Esophagus muscularis mucosa (tissue), 4 donors: ENCODE measurements around the gene OGFR. TPM values are rescaled to one million over a fixed set of nuclear protein-coding genes. Genes with fewer than 3 reads are reported as not detected.

Experiments
- DNase-seq: peaks from one replicate; pipeline ENCODE4 v3.0.0-alpha.2; 2017; ENCODE audit errors: extremely low spot score
- H3K27ac ChIP-seq, 4 donors: fragments of 200-600 bp; sonication (generic); replicated peaks in 1 of 4; 1 replicate in 3 of 4; 2 replicates in 1 of 4; pipeline ENCODE4 v1.5.1; 2016 to 2019; ENCODE audit warnings: mild to moderate bottlenecking in 1 of 4
- H3K27me3 ChIP-seq, 4 donors: fragments of 200-600 bp; sonication (generic); one replicate each; pipeline versions ENCODE4 v1.5.1 to v1.6.0; 2016 to 2019
- H3K36me3 ChIP-seq, 4 donors: fragments of 200-600 bp; sonication (generic); one replicate each; pipeline ENCODE4 v1.5.1; 2016 to 2019
- H3K4me1 ChIP-seq, 4 donors: fragments of 200-600 bp; sonication (generic); one replicate each; pipeline ENCODE4 v1.5.1; 2016 to 2019
- H3K4me3 ChIP-seq, 4 donors: fragments of 200-600 bp; sonication (generic); 1 replicate in 2 of 4; 2 replicates in 2 of 4; pipeline ENCODE4 v1.5.1; 2016 to 2019; ENCODE audit warnings: mild to moderate bottlenecking in 4 of 4, moderate library complexity in 1 of 4
- H3K9me3 ChIP-seq, 4 donors: fragments of 200-600 bp; sonication (generic); 1 replicate in 3 of 4; 2 replicates in 1 of 4; pipeline ENCODE4 v1.5.1; 2016 to 2019
- CTCF ChIP-seq, 3 experiments: fragments of 200-600 bp in 2 of 3; fragments of 450-650 bp in 1 of 3; sonication (generic) in 2 of 3; IDR thresholded peaks; one replicate each; pipeline ENCODE4 v1.5.1; 2017 to 2019; ENCODE audit warnings: antibody characterized with exemption in 3 of 3, mild to moderate bottlenecking in 2 of 3, moderate library complexity in 1 of 3
- EP300 ChIP-seq: sonication (generic); formaldehyde crosslinking; IDR thresholded peaks from one replicate; pipeline ENCODE4 v1.6.1; 2017; ENCODE audit warnings: antibody characterized with exemption
- POLR2A ChIP-seq: fragments of 450-650 bp; IDR thresholded peaks from one replicate; pipeline ENCODE4 v1.6.1; 2017; ENCODE audit warnings: antibody characterized with exemption, moderate library complexity, mild to moderate bottlenecking, low read depth
- POLR2AphosphoS5 ChIP-seq, 2 donors: sonication (generic); formaldehyde crosslinking; IDR thresholded peaks; one replicate each; pipeline ENCODE4 v1.6.1; 2017; ENCODE audit warnings: antibody characterized with exemption in 2 of 2
- WGBS: methylation state at CpG from one replicate; pipeline ENCODE4 v1.1.5; 2018; 5-methylcytosine and 5-hydroxymethylcytosine counted together
- intact Hi-C: fragments of 100-400 bp; cut with DNase I; formaldehyde crosslinking; loops from one replicate; pipeline ENCODE4 v1.15.1; 2023
- total RNA-seq, 4 donors: library from RNA; depleted of rRNA; stranded (reverse); fragments of >200 nt; gene quantifications; one replicate each; pipeline versions ENCODE4 v1.1.0 to v1.2.1, GENCODE V29; 2016

The OGFR gene
- total RNA-seq, 4 donors from 2014 or later, result 46.1 to 84.5 (median 62.7) TPM

DNA sequence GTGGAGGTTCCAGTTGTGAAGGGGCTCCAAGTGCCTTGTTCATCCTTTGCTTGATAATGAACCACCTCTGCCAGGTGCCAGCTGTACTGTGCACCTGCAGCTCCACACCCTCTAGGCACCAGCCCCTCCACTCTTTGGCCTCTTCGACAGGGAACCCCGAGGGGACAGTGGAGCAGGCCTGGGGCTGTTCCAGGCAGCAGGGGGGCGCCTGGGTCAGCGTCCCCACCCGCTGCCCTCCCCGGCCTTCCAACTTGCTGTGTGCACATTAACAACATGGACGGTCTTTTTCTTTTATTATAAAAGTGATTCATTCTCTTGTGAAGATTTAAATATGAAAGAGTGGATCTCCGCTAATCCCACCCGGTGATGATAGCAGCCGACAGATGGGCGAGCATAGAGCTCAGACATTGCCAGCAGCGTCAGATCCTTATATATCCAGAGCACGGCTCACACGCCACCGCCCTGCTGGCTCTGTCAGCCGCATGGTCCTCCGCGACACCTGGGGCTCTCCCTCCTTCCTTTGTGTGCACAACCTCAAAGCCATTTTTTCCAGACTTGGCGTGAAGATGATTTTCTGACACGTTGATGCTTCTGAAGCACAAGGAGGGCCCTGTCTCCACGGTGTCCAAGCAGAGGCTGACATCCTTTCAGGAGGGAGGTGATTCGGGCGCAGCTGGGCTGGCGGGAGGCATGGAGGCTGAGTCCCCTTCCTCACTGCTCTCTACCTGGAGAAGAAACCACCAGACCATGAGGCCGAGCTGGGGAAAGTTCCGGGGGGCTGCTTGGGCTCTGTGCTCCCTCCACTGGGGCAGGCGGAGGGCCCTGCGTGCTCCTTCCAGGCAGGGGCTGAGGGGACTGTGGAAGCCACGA lies 30.6 kb upstream of the OGFR start:
- Histone ChIP-seq H3K27ac (no peak overlapping the region), H3K4me3 (no peak overlapping the region), H3K27me3 (peaks cover 0 to 68% (median 0%) of the 10 kb centered on the region in 4 donors), H3K9me3 (no peaks in the 10 kb centered on the region), H3K4me1 (peaks cover 2 to 19% (median 14%) of the 10 kb centered on the region in 4 donors), H3K36me3 (no peaks in the 10 kb centered on the region)
- WGBS, result 75% methylated on average over 29 of the region's 29 CpGs
- no peak for TF ChIP-seq POLR2A
- TF ChIP-seq POLR2AphosphoS5 (IDR thresholded peaks at IDR 0.05), result no peak
- TF ChIP-seq EP300, result no peak
- TF ChIP-seq CTCF (IDR thresholded peaks at IDR 0.05), result no peak
- intact Hi-C loops, result no loop called here
- DNase-seq, result no peak

GRCh38 chr20:62774762-62775161 lies 29.9 kb upstream of the OGFR start:
- intact Hi-C loops, result no loop called here
- no peak for TF ChIP-seq CTCF (IDR thresholded peaks at IDR 0.05)
- TF ChIP-seq POLR2AphosphoS5 (IDR thresholded peaks at IDR 0.05), result no peak
- TF ChIP-seq POLR2A, result no peak
- no peak for TF ChIP-seq EP300
- Histone ChIP-seq H3K36me3 (no peaks in the 10 kb centered on the region), H3K27ac (no peak overlapping the region), H3K4me3 (no peak overlapping the region), H3K9me3 (no peaks in the 10 kb centered on the region), H3K27me3 (peaks cover 0 to 68% (median 0%) of the 10 kb centered on the region in 4 donors), H3K4me1 (peaks cover 2 to 15% (median 13%) of the 10 kb centered on the region in 4 donors)
- no peak for DNase-seq
- WGBS, result 63% methylated on average over 7 of the region's 8 CpGs

DNA sequence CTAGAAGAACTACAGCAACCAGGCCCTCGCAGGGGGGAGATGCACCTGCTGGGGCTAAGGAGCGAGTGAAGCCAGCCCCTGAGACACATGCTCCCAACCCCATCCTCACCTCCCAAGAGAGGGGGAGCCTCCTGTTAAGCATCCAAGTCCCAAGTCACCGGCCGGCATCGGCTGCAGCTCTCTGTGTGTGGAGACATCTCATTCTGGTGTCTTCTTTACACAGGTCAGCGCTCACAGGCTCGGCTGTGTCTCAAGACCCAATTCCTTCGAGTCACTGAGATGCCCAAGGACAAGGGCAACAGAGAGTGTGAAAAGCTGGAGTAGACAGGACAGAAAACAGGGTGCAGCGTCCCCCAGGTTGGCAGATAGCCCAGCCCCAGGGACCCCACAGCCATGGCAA lies 29.4 kb upstream of the OGFR start:
- intact Hi-C loops, result no loop called here
- 92% methylated on average over 2 of the region's 9 CpGs for WGBS

GRCh38 chr20:62776035-62776691 lies 28.5 kb upstream of the OGFR start:
- Histone ChIP-seq H3K27me3 (peaks cover 0 to 71% (median 0%) of the 10 kb centered on the region in 4 donors), H3K4me1 (peaks cover 2 to 15% (median 13%) of the 10 kb centered on the region in 4 donors), H3K4me3 (no peak overlapping the region), H3K36me3 (no peaks in the 10 kb centered on the region), H3K27ac (no peak overlapping the region), H3K9me3 (no peaks in the 10 kb centered on the region)
- WGBS, result 93% methylated on average over 20 of the region's 24 CpGs
- TF ChIP-seq EP300 (no peak), POLR2A (no peak), CTCF (IDR thresholded peaks at IDR 0.05) (no peak), POLR2AphosphoS5 (IDR thresholded peaks at IDR 0.05) (no peak)
- intact Hi-C loops, result no loop called here
- no peak for DNase-seq

More for the DNA sequence above, 29.4 kb upstream of the OGFR start:
- Histone ChIP-seq H3K9me3 (no peaks in the 10 kb centered on the region), H3K36me3 (no peaks in the 10 kb centered on the region), H3K4me1 (peaks cover 2 to 15% (median 13%) of the 10 kb centered on the region in 4 donors), H3K27ac (no peak overlapping the region), H3K4me3 (no peak overlapping the region), H3K27me3 (peaks cover 0 to 72% (median 0%) of the 10 kb centered on the region in 4 donors)
- DNase-seq, result no peak
- TF ChIP-seq POLR2A, result no peak
- TF ChIP-seq CTCF (IDR thresholded peaks at IDR 0.05), result no peak
- no peak for TF ChIP-seq POLR2AphosphoS5 (IDR thresholded peaks at IDR 0.05)
- TF ChIP-seq EP300, result no peak
